HG02884 (cell line): ENCODE data around the gene SIRPA.
A peak's percentile ranks its signal among the peaks of the same experiment; 100 is the strongest.

Experiments
- ATAC-seq: cut with Tn5 transposase; IDR thresholded peaks from one replicate; pipeline ENCODE4 v1.9.1; 2021; ENCODE audit warnings: mild to moderate bottlenecking, moderate library complexity; ENCODE audit not compliant: unreplicated experiment

SIRPA gene

DNA sequence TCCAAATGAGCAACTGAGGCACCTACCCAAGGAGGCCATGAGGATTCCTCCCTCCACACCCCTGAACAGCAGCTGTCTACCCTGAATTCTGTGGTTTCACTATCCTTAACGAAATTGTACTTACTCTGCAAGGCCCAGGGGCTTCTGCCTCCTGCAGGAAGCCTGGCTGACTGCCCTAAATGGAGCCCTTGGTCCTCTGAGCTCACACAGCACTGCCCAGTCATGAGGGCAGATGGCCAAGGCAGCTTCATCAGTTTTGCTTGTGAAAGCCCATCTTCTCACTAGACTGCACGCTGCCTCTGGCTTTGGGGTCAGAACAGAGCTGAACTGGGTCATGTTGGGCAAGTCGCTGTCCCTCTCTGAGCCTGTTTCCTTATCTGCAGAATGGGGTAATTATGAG lies 26.4 kb upstream of the SIRPA start:
- ATAC-seq: no peak

DNA sequence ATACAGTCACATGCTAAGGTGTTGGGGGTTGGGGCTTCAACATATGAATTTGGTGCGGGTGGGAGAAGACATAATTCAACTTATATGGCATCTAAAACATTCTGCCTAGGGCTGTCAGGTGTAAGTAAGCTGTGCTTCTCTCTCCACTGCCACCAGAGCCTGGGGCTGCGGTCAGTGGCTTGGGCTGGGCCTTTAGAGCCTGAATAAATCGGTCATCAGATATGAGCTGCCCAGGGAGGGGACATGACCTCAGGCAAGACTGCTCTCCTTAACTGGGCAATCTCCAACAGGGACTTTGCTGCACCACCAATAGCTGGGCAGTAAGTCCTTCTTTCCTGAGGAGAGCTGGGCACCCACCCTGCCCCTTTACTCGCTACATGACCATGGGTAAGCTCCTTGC lies 24.9 kb upstream of the SIRPA start:
- ATAC-seq: no peak

DNA sequence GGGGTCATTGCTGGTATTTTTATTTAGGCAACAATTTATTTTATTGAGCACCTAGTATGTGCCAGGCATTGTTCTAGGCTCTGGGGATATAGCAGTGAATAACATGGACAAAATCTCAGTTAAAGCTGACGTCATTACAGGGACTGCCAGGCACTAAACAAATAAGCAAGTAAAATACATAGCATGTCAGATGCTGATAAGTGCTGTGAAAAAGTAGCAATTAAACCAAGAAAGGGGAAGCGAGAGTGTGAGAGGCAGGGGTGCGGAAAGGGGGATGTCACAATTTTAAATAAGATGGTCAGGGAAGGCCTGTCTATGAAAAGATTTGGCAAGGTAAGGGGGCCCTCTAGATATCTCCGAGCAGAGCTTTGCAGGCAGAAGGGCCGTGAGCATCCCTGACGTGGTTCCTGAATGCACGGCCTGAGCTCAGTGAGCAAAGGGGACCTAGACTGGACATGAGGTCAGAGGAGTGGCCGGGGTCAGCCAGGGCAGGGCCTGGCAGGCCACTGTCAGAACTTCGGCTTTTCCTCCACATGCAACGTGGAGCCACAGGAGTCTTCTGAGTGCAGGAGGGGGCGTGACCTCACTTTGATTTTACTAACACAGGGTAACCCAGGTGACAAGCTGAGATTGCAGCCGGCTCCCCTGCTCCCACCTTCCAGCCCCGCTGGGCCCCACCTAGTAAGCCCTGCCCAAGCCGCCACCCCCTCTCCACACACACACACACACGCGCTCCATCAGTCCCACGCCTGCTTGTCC lies 24.2 kb upstream of the SIRPA start:
- ATAC-seq: peak; percentile 53

DNA sequence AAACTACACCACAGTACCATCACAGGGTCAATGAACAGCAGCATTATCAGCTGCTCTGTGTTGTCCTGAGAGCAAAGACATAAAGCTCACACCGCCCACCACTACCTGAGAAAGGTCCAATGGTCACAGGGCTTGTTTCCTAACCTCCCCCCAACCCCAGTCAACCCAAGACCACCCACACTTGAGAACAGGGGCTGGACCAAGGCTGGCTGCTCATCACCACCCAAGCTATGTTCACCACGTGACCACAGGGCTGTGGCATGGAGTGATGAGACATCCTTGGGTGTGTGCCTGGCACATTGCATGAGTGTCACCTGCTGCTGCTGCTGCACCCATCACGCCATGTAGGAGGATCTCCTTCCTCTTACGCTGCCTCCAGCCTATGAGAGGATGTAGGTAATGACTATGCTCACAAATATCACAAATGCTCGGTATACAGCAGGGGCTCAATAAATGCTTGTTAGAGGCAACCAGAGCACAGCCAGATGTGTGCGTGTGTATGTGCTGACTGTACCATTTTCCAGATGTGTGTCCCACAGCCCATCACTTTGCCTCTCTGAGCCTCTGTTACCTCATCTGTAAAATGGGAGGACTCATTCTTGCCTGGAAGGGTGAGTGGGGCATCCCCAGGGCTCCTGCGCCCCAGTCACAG lies 23.3 kb upstream of the SIRPA start:
- ATAC-seq: peak; percentile 43

DNA sequence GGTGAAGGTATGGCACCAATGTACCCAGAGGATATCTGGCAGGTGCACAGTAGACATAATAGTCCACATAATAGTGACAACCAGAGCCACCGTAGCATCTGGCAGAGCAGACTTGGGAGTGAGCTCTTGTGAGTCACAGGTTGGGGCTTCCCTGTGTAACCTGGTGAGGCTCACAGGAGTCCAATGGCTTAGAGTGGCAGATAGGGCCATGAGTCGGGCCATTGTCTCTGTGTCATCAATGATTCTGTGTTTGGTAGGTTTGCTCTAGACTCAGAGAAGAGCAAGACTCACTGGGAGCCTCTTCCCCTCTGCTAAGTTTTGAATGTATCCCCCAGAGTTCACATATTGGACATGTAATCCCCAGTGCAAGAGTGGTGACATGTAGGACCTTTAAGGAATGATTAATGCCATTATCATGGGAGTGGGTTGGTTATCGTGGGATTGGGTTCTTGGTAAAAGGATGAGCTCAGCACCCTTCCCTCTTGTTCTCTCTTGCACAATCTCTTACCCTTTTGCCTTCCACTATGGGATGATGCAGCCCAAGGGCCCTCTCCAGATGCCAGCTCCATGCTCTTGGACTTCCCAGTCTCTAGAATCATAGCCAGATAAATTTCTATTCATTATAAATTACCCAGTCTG lies 22.6 kb upstream of the SIRPA start:
- ATAC-seq: no peak

DNA sequence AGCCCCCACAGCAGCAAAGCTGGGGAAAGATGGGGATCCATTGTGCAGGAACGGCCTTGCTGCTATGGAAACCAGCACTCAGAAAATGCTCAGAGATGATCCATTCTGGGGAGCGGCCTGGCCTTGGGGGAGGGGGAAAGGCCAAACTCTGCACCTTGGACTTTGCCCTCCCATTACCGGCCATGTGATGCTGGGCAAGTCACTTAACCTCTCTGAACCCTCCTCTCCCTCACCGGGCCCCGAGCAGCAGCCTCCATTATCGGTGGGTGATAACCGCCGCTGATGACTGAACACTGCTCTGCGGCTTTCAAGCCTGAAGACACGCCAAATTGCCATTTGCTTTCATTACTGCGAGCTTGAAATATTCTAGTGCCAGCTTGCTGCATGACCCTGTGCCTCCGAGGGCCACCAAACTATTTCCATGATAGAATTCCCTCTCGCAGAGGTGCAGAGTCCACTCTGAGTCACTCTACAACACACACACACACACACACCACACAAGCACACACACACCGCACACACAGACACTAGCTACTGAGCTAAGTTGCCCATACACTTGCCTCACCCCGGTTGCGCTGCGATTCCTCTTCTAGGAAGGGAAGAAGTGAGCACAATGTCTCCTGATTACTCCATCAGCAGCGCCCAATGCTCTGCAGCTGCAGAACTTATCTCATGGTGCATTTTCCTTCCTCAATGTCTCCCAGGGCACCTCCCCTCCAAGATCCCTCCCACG lies 20.6 kb upstream of the SIRPA start:
- no peak for ATAC-seq

DNA sequence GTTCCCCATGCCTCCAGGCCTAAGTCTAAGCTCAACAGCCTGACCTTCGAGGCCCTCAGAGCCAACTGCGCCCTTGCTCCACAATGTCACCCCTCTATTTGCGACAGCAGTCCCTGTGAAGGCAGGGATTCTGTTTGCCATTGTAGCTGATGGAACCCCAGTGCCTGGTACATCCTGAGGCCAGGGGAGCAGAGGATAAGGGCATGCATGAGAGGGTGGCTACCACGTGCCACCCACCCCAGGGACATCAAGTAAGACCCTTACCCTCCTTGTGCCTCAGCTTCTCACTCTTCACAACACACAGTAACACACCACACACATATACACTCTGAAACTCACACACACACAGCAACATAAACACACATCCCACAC lies 20.0 kb upstream of the SIRPA start:
- ATAC-seq: no peak

DNA sequence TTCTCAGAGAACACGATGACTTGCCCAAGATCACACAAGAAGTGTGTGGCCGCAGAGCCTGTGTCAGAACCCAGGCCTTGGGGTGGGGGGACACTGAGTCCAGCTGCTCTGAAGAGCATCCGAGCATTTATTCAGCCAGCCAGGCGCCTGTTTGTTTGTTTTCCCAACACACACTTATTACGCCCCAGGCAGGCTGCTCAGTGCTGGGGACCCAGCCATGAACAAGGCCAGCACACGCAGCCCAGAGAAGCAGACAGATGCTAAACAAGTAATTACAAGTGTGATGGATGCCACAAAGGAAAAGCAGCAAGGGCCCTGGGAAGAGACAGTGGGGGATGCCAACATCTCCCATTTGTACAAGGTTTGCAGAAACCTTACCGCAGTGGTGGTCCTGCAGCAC lies 19.4 kb upstream of the SIRPA start:
- no peak for ATAC-seq

DNA sequence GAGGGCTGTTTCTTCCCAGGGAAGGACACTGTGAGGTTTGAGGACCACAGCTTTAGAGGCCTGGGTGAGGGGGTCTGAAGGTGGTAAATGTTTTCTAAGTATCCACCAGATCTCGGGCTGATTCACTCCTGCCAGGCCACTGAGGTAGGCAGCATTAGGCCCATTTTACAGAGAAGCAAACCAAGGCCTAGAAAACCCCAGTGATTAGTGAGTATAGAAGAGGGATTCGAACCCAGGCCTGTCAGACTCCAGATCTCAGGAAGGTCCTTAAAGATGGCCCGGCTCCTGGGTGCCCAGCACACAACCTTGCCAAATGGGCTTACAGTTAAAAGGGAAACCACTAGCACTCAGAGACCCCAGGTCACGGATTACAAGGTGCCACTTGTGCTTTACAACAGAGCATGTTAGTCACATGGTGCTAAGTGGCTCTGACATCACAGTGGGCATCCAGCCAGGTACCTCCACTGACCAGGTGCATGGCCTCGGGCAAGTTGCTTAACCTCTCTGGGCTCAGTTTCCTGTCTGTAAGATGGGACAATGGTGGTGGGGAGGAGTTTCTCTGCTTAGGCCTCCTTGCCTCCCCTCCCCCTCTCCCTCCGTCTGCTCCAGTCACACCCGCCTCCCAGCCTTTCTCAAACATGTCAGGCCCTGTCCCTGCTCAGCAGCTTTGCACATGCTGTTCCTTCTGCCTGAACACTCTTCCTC lies 18.8 kb upstream of the SIRPA start:
- no peak for ATAC-seq

DNA sequence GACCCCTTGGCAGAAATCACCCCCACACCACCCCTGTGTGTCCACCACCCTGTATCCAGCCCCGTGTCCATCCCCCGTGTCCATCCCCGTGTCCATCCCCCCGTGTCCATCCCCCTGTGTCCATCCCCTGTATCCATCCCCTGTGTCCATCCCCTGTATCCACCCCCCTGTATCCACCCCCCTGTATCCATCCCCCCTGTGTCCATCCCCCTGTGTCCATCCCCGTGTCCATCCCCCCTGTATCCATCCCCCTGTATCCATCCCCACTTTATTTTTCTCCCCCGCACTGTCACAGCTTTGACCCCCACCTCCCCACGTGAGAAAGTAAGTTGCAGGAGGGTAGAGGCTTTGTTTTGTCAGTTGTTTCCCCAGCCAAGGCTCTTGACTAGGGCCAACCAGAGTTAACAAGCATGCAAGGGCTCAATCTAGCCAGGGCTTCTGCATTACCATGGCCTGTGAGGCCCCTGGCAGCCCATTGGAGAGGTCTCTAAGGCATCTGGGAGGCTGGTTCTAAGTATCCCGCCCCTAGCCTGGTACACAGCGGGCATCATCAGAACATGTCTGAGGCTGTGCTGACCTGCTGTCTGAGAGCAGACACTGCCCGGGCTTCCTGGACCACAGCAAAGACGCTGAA lies 18.1 kb upstream of the SIRPA start:
- ATAC-seq: no peak

DNA sequence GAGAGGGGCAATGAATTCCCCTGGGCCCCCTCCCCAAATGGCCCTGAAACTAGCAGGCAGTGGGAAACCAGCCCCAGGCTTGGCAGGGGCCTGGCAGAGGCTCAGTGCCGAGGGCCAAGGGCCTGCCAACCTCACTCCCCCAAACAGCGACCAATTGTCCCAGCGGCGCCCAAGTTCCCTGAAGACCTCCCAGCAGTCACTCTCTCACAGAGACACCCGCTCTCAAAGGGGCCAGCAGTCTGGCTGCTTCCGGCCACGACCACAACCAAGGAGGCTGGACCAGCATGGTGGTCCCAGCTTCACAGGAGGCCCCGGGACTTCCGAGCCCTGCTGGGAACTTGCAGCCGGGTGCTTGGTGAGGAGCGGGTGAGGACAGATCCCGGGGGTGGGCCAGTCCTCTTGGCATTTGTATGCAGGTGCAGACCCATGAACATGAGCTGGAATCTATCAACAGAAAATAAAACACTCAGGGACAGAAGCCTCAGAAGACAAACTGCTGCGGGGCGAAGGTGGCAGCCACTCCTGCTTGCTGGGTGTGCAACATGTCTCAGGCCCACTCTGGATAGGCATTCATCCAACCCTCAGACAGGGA lies 17.5 kb upstream of the SIRPA start:
- ATAC-seq: no peak

DNA sequence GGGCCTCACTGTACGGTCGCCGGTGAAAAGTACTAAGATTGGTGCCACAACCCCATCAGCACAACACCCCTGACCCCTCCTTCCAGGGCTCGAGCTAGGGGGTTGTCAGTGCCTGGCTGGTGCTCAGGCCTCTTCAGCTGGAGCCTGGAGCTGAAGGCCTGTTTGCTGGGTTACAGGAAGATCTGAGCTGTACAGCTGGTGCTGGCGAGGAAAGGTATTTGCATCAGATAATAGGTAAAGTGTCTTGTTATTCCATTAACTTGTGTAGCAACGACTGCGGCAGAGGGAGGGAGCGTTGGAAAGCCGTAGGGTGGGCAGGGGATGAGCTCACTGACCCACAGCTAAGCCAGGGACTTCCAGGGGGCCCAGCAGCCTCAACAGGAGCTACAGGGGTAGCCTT lies 15.8 kb upstream of the SIRPA start:
- no peak for ATAC-seq

DNA sequence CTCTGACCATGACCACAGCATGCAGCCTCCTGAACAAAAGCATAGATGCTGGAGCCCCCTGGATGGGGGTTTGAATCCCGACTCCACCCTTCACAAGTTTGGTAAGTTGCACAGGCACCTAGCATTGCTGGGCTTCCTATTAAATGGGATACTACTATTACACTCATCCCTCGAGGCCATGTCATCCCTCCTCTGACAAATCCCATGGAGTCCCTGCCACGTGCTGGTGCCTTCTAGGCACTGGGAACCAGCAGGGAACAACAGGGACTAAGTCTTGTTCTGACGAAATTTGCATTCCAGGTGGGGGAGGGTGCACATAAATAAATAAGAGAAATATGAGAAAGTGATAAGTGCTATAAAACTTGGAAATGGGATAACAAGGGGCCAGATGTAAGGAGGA lies 15.3 kb upstream of the SIRPA start:
- no peak for ATAC-seq

DNA sequence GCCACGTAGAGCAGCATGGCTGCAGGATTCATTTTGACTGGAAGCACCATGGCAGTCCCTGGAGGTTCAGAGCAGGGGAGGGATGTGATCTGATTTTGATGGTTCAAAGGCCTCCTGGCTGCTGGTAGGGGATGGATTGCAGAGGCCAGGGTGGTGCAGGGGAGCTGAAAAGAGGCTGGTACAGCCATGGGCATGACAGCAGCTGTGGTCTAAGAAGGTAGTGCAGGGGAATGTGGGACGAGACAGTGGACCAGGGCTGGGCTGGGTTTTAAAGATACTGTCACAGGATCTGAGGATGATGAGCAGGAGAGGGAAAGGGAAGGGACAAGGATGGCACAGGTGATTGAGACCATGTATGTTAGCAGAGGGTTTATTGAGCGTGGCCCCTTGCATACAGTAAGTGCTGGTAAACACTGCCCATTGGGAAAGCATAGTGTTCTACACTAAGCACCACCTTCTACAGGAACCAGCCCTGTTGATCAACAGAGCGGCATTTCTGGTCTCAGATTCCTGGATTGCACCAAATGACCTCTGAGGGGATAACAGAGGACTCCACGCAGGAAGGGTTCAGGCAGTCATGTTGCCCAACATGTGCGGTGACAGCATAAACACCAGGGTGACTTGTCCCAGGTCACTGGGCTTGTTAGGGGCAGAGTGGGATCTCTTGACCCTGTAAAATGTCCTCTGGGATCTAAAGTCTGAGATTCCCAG lies 14.5 kb upstream of the SIRPA start:
- ATAC-seq: no peak

DNA sequence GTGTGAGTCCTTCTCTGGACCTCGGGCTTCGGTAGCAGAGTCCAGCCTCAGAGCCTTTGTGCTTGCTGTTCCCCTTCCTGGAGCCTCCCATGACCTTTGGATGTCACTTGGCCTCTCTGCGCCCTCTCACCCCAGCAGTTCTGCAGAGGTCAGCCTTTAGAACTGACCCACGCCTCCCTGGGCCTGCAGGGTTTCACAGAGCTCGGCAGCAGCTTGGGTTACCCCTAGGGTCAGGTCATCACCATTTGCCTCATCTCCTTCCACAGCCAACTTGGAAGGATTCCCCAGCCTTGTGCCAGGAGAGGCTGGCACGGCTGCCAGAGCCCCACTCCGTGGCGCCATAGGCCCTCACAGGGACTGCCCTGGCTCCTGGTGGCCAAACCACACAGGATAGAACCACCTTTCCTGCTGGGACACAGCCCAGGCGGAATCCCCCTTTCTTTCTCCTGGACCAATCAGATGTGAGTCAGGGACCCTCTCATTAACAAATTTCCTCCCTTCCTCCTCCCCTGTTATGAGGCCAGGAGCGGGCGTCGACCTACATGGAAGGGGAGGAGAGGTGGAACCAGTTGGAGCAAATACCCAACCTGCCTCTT lies 13.9 kb upstream of the SIRPA start:
- no peak for ATAC-seq

DNA sequence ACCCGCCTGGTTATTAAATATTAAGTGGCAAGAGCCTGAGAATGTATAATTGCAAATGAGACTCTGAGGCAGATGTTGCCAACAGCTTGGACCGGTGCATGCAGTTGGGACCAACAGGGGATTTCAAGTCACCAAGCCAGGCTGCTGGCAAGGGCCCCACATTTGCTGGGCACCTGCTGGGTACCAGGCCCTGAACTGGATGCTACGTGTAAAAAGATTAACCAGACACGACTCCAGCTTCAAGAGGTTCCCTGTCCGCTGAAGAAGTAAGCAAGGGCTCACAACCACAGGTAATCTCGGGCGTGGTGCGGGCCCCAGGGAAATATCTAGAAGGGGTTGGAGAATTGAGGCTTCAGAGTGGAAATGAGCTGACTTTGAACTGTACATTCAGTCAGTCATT lies 13.2 kb upstream of the SIRPA start:
- ATAC-seq: no peak

DNA sequence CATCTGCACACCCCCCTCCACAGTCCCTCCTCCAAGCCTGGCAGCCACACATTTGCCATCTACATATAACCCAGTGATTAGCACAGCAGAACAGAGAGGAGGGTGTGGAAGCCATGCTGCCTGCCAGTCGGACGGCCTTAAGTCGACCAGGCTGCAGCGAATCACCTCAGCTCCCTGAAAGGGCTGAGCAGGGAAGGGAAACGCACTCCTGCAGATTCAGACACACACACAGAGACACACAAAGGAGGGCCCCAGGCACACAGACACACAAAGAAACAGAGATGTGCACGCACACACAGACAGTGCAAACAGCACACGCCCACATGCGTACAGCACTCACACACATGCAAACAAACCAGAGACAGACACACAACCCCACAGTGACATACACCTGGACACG lies 11.2 kb upstream of the SIRPA start:
- ATAC-seq: no peak

DNA sequence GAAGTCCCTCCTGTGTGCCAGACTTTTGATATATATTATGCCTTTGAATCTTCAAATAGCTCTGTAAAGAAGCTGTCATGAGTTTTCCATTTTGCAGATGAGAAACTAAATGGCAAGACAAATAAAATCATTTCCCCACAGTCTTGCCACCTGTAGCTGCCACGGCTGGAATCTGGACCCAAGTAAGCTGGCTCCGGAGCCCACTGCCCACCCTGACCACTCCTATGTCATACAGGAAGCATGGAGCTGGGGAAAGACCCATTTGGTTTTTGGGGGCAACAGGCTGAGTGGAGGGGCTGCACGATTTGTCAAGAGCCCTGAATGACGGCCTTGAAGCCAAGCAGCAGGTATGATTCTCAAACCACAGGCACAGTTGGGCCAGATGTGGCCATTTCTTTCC lies 10.0 kb upstream of the SIRPA start:
- ATAC-seq: no peak
